ENCODE data around the gene PEX14. TPM values are rescaled to one million over a fixed set of nuclear protein-coding genes. Genes with fewer than 3 reads are reported as not detected.

The PEX14 gene
- total and polyA plus RNA-seq, 9 of the 15 experiments (the other 6 are each of a cell fraction or from before 2014, with no cell fraction given): 2.6 to 45.7 (median 22.7) TPM

GRCh38 chr1:10434590-10434989 lies 40.2 kb upstream of the PEX14 start (continued):
- TF ChIP-seq ZBTB40 (IDR thresholded peaks at IDR 0.05): no peak
- TF ChIP-seq ZBTB40 (CRISPR knock-in tag; IDR thresholded peaks at IDR 0.05): no peak
- TF ChIP-seq FOXM1 (IDR thresholded peaks at IDR 0.05; ENCODE audit: low read depth): no peak
- TF ChIP-seq FOXM1 (CRISPR knock-in tag; IDR thresholded peaks at IDR 0.05; ENCODE audit: low read depth): no peak
- no peak for TF ChIP-seq ZNF507 (tag; conservative IDR thresholded peaks at IDR 0.05)
